HG02759 (cell line): Measurements from ENCODE around the gene SLC34A2.
"Not testable (repeated sequence)": the region's sequence is repeated elsewhere in the genome, so short reads cannot be mapped to it uniquely, and the experiment has no call there.

ENCODE experiments used
- ATAC-seq: cut with Tn5 transposase; IDR thresholded peaks from one replicate; pipeline ENCODE4 v1.9.1; 2021; ENCODE audit warnings: mild to moderate bottlenecking, moderate library complexity; ENCODE audit not compliant: unreplicated experiment

The SLC34A2 gene

DNA sequence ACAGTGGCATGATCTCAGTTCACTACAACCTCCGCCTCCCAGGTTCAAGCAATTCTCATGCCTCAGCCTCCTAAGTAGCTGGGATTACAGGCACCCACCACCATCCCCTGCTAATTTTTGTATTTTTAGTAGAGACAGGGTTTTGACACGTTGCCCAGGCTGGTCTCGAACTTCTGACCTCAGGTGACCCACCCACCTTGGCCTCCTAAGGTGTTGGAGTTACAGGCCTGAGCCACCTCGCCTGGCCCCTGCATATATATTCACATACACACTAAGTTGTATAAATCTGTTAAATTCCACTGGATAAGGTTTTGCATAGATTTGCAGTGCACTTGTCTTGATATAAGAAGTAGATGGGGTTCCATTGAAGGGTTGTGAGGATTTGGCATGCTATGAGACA is 5.8 kb downstream of the SLC34A2 start:
- not testable (repeated sequence) for ATAC-seq

DNA sequence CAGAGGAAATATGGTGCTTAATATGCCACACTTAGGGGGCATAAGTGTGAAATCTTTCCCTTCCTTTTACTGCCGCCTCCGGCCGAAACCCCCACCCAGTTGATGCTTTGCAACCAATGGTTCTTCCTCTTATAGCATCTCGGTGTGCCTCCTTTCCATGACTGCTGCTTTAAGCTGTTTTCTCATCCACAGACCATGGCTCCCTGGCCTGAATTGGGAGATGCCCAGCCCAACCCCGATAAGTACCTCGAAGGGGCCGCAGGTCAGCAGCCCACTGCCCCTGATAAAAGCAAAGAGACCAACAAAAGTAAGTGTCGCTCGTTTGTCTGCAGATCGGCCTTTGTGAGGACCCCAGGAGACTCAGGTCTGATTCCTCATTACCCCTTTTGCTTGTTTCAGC is 6.7 kb downstream of the SLC34A2 start:
- ATAC-seq = no peak

DNA sequence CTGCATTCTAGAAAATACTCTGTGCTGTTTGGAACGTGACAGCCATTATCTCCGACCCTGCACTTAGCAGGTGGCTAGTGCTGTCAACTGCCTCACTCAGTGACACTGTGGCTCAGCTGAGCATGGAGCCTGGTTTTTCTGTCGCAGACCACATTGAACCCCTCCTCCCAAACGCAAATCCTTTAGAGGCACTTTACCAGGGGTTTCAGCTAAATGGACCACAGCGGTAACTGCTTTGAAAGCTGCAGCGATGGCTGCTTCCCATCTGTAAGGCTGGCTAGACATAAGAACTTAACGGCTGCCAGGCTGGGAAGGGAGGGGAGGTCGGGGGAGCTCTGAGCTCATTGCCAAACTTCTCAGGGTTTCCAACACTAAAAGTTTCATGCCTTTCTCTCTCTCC is 8.1 kb downstream of the SLC34A2 start:
- ATAC-seq = no peak

DNA sequence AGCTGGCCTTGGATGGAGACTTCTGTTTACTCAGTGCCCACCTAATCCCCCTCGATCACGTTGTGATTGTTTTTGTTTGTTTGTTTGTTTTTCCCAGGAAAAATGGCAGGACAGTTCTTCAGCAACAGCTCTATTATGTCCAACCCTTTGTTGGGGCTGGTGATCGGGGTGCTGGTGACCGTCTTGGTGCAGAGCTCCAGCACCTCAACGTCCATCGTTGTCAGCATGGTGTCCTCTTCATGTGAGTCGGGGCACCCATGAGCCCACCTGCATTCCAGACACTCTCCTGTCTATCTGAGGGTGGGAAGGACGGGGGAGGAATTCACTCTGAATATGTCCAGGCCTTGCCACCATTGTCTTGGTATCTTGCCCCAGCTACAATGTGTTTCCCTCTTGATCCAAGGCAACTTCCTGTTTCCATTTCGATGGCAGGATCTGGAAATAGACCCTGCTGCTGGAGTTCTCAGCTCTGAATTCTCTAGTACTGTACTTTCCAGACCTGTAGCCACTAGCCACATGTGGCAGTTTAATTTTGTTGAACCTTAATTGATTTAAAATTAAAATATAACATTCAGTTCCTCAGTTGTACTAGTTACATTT is 10.5 kb downstream of the SLC34A2 start:
- ATAC-seq = no peak

- ATAC-seq = no peak
These were observed 12.4 kb downstream of the SLC34A2 start for GRCh38 chr4:25667931-25668557.

- ATAC-seq = no peak
These were observed 15.3 kb downstream of the SLC34A2 start for GRCh38 chr4:25670991-25671390.

GRCh38 chr4:25672756-25673155 is 17.1 kb downstream of the SLC34A2 start:
- no peak for ATAC-seq

DNA sequence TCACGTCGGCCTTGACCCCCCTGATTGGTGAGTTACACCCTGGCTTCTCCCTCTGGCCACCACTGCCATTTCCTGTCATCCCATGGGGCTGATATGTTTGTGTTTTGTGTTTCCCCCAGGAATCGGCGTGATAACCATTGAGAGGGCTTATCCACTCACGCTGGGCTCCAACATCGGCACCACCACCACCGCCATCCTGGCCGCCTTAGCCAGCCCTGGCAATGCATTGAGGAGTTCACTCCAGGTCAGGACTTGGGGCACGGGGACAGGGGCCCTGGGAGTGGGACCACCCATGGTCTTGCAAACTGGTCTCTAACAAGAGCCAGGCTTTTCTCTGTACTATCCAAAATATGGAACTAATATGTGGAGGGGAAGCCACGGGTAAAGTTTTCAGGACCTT is 18.7 kb downstream of the SLC34A2 start:
- no peak for ATAC-seq

DNA sequence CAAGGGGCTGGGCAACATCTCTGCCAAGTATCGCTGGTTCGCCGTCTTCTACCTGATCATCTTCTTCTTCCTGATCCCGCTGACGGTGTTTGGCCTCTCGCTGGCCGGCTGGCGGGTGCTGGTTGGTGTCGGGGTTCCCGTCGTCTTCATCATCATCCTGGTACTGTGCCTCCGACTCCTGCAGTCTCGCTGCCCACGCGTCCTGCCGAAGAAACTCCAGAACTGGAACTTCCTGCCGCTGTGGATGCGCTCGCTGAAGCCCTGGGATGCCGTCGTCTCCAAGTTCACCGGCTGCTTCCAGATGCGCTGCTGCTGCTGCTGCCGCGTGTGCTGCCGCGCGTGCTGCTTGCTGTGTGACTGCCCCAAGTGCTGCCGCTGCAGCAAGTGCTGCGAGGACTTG is 20.6 kb downstream of the SLC34A2 start:
- no peak for ATAC-seq

DNA sequence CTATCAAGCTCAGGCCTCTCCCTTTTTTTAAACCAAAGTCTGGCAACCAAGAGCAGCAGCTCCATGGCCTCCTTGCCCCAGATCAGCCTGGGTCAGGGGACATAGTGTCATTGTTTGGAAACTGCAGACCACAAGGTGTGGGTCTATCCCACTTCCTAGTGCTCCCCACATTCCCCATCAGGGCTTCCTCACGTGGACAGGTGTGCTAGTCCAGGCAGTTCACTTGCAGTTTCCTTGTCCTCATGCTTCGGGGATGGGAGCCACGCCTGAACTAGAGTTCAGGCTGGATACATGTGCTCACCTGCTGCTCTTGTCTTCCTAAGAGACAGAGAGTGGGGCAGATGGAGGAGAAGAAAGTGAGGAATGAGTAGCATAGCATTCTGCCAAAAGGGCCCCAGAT is 21.5 kb downstream of the SLC34A2 start:
- no peak for ATAC-seq

- no peak for ATAC-seq
These were observed 22.3 kb downstream of the SLC34A2 start for GRCh38 chr4:25677943-25678342.

GRCh38 chr4:25687773-25688172 is 32.1 kb downstream of the SLC34A2 start:
- ATAC-seq = no peak

GRCh38 chr4:25694466-25694865 is 38.8 kb downstream of the SLC34A2 start:
- no peak for ATAC-seq

DNA sequence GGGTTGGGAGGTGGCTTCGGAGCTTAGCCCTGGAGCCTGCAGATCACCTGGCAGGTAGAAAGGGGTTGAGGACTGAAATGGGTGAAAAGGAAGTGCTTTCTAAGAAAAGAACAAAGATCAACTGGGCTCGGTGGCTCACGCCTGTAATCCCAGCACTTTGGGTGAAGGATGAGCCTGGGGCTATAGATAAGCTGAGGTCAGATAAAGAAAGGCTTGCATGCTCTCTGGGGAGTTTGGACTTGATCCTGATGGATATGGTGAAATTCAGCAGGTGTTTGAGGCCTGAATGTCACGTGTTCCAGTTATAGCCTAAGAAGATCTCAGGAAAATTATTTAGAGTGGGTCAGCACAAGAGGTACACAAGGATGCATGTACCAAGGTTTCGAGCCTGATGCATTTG is 40.8 kb downstream of the SLC34A2 start:
- no peak for ATAC-seq

GRCh38 chr4:25697516-25697915 is 41.9 kb downstream of the SLC34A2 start:
- ATAC-seq = no peak

- ATAC-seq = no peak
These were observed 45.0 kb downstream of the SLC34A2 start for GRCh38 chr4:25700661-25701060.

DNA sequence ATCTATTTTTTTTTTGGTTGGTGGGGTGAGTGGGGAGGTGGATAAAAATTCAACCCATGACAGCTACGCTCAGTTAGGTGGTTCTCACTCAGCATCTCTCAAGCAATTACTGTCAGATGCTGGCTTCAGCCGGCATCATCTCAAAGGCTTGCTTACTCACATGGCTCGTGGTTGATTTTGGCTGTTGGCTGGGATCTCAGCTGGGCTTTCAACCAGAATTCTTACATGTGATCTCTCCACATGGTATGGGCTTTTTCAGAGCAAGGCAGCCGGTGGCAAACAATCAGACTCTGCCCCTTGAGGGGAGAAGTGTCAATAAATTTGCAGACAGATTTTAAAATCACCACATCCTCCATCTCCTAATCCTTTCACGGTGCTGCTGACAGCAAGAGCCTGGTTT is 47.2 kb downstream of the SLC34A2 start:
- no peak for ATAC-seq

- ATAC-seq = no peak
These were observed 48.2 kb downstream of the SLC34A2 start for GRCh38 chr4:25703731-25704388.

- ATAC-seq = no peak
These were observed 48.9 kb downstream of the SLC34A2 start for GRCh38 chr4:25704516-25704915.

DNA sequence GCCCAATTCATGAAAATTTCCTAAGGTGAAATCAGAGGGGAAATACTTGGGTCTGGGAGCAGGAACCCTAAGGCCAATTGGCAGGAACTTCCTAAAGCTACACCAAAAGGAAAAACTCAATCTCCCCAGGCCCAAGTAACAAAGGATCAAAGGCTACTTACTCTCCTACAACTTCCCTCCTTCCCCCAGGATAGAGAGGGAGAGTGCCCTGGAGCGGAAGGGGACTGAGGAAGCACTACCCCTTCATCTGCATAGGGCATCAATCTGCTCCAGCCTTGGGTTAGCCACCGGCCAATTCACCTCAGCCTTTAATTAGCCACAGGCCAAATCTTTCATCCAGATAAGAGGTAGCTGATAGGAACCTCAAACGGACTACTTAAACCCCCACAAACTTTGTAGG is 55.0 kb downstream of the SLC34A2 start:
- no peak for ATAC-seq

DNA sequence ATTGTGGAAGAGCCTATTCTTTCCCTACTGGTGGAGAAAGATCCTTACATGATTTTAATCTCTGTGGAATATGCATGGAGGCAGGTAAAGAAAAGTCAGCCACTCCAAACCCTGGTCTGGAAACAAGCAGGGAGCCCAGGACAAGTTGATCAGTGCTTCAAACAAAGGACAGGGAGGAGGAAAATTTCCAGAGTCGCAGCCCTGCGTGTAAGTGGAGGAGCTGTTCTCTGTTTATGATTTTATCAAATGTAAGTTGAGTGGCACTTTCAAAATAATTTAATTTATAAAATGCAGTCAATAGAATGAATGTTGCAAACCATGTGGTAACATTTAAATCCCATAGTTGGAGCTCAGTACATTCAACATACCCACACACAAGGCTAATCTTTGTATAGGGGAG is 57.0 kb downstream of the SLC34A2 start:
- no peak for ATAC-seq

DNA sequence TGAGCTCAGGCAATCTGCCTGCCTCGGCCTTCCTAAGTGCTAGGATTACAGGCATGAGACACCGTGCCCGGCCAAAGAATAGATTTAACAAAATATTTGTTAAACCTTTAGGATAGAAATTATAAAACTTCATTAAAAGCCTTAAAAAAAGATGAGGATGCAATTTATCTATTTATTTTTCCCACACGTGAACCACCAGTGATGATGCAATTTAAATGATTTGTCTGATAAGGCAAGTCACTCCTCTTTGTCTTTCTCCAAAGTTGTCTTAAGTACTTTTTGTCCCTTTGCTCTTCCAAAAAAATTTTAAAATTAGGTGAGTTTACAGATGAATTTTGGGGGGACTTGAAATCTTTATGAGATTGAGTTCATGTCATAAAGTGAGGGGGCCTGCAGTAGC is 58.2 kb downstream of the SLC34A2 start:
- ATAC-seq = no peak

DNA sequence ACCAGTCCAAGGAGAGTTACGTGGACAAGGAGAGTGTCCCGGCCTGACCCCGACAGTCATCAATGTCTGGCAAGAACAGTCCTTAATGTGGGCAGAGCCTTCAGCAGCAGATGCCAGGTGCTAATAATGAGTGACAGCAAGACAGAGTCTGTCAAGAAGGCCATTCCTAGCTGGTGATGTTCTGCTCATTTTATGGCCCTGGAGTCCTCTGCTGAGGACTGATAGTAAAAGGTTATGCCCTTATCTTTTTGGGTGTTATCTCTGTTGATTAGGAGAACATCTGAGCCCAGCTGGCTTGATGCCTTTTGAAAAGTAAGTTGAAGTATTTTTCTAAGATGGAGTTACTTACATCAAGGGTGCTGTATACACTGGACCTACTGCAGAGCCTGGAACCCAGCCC is 67.3 kb downstream of the SLC34A2 start:
- ATAC-seq = no peak
